Sigmoid colon (tissue), 7 donors: ENCODE data around the gene UBL4A. TPM values are rescaled to one million over a fixed set of nuclear protein-coding genes. Genes with fewer than 3 reads are reported as not detected.

Experiments used
- DNase-seq: peaks from one replicate; pipeline ENCODE4 v3.0.0-alpha.2; 2019
- H3K27ac ChIP-seq, 4 donors: fragments of 200-600 bp; sonication (generic); one replicate each; pipeline ENCODE4 v1.5.1; 2016 to 2019; ENCODE audit warnings: mild to moderate bottlenecking in 1 of 4
- H3K27me3 ChIP-seq, 3 donors: fragments of 200-600 bp; sonication (generic); one replicate each; pipeline ENCODE4 v1.5.1; 2019; ENCODE audit warnings: mild to moderate bottlenecking in 1 of 3
- H3K36me3 ChIP-seq, 4 donors: fragments of 200-600 bp; sonication (generic); one replicate each; pipeline ENCODE4 v1.5.1; 2016 to 2019
- H3K4me1 ChIP-seq, 4 donors: fragments of 200-600 bp; sonication (generic); one replicate each; pipeline ENCODE4 v1.5.1; 2017 to 2019
- H3K4me3 ChIP-seq, 4 donors: fragments of 200-600 bp; sonication (generic); one replicate each; pipeline ENCODE4 v1.5.1; 2017 to 2019; ENCODE audit warnings: mild to moderate bottlenecking in 2 of 4, moderate library complexity in 1 of 4
- H3K9me3 ChIP-seq, 4 donors: fragments of 200-600 bp in 3 of 4; sonication (generic) in 3 of 4; one replicate each; pipeline versions ENCODE4 v1.5.1 to v1.6.1; 2013 to 2019
- EP300 ChIP-seq, 4 donors: sonication (generic); formaldehyde crosslinking; IDR thresholded peaks; one replicate each; pipeline ENCODE4 v1.6.1; 2017; ENCODE audit warnings: antibody characterized with exemption in 4 of 4
- POLR2A ChIP-seq, 2 donors: fragments of 450-650 bp; IDR thresholded peaks; one replicate each; pipeline ENCODE4 v1.6.1; 2016; ENCODE audit warnings: antibody characterized with exemption in 2 of 2, mild to moderate bottlenecking in 2 of 2, moderate library complexity in 2 of 2
- POLR2AphosphoS5 ChIP-seq, 4 donors: sonication (generic); formaldehyde crosslinking; IDR thresholded peaks; one replicate each; pipeline ENCODE4 v1.6.1; 2017; ENCODE audit warnings: antibody characterized with exemption in 4 of 4
- WGBS, 2 donors: extraction: QIAGEN DNeasy Blood & Tissue Kit; methylation state at CpG; one replicate each; pipeline ENCODE4 v1.1.7; 2013; 5-methylcytosine and 5-hydroxymethylcytosine counted together
- intact Hi-C: fragments of 100-400 bp; cut with DNase I; formaldehyde crosslinking; loops from one replicate; pipeline ENCODE4 v1.15.1; 2023
- polyA plus RNA-seq, 3 donors: library from polyadenylated mRNA; stranded (reverse); fragments of 200-250 nt; gene quantifications; one replicate each; pipeline ENCODE4 v1.2.3, GENCODE V29; 2013
- total RNA-seq, 4 donors: library from RNA; depleted of rRNA; stranded (reverse); fragments of >200 nt; gene quantifications; one replicate each; pipeline ENCODE4 v1.1.0, GENCODE V29; 2016
- TF ChIP-seq, protein P1 (sequence below), 4 experiments: fragments of 450-650 bp in 3 of 4; fragments of 200-600 bp in 1 of 4; IDR thresholded peaks; one replicate each; pipeline ENCODE4 v1.5.1; 2016 to 2019; ENCODE audit warnings: antibody characterized with exemption in 4 of 4, mild to moderate bottlenecking in 3 of 4, moderate library complexity in 2 of 4
- donor health status: healthy with polysubstance abuse.
- donor health status: Bipolar disorder and iron deficiency.
- donor health status: healthy.

UBL4A gene
- total and polyA plus RNA-seq, 7 donors = 31.6 to 51.0 (median 40.2) TPM

DNA sequence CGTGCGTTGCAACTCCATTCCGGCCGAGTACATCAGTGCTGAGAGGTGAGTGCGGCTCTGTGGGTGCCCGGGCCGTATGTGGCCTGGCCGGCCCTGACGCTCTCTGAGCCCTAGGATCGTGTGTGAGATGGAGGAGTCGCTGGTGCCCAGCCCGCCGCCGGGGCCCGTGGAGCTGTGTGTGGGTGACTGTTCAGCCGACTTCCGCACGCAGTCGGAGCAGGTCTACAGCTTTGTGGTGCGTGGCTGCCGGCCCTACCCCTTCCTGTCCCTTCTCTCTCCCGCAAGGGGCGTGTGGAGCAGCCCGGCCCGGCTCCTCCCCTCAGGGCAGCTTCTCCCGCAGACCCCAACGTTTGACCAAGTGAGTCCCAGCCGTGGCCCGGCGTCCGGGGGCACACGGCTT, 20.4 kb downstream of the UBL4A start:
- no peak overlapping the region for H3K27ac ChIP-seq
- no peaks in the 10 kb centered on the region for H3K27me3 ChIP-seq
- no peak overlapping the region for H3K4me3 ChIP-seq
- intact Hi-C loops = no loop called here
- WGBS, 2 donors = 96% methylated on average over 32 of the region's 32 CpGs
- H3K9me3 ChIP-seq = no peaks in the 10 kb centered on the region
- peaks cover 0 to 42% (median 13%) of the 10 kb centered on the region in 4 donors for H3K36me3 ChIP-seq
- TF ChIP-seq POLR2AphosphoS5 (IDR thresholded peaks at IDR 0.05) = no peak
- no peak for TF ChIP-seq POLR2A (IDR thresholded peaks at IDR 0.05)
- no peak for TF ChIP-seq EP300 (IDR thresholded peaks at IDR 0.05)
- TF ChIP-seq, protein P1, sequence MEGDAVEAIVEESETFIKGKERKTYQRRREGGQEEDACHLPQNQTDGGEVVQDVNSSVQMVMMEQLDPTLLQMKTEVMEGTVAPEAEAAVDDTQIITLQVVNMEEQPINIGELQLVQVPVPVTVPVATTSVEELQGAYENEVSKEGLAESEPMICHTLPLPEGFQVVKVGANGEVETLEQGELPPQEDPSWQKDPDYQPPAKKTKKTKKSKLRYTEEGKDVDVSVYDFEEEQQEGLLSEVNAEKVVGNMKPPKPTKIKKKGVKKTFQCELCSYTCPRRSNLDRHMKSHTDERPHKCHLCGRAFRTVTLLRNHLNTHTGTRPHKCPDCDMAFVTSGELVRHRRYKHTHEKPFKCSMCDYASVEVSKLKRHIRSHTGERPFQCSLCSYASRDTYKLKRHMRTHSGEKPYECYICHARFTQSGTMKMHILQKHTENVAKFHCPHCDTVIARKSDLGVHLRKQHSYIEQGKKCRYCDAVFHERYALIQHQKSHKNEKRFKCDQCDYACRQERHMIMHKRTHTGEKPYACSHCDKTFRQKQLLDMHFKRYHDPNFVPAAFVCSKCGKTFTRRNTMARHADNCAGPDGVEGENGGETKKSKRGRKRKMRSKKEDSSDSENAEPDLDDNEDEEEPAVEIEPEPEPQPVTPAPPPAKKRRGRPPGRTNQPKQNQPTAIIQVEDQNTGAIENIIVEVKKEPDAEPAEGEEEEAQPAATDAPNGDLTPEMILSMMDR (IDR thresholded peaks at IDR 0.05) = no peak
- DNase-seq = no peak
- H3K4me1 ChIP-seq = no peaks in the 10 kb centered on the region

DNA sequence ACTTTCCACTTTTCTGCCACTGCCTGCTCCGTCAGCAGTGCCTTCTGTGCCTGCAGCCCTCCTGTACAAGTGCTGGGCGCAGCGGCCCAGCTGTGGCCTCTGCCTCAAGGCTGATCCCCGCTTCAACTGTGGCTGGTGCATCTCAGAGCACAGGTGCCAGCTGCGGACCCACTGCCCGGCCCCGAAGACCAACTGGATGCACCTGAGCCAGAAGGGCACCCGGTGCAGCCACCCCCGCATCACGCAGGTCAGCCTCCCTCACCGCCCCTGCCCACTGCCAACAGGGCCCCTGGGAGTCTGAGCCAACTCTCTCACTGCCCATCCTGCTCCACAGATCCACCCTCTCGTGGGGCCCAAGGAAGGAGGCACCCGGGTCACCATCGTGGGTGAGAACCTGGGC, 20.8 kb downstream of the UBL4A start:
- no peak overlapping the region for H3K4me3 ChIP-seq
- intact Hi-C loops = no loop called here
- TF ChIP-seq POLR2AphosphoS5 (IDR thresholded peaks at IDR 0.05) (no peak), EP300 (IDR thresholded peaks at IDR 0.05) (no peak), POLR2A (IDR thresholded peaks at IDR 0.05) (no peak)
- TF ChIP-seq, protein P1 (IDR thresholded peaks at IDR 0.05) = no peak
- no peak for DNase-seq
- H3K9me3 ChIP-seq = no peaks in the 10 kb centered on the region
- WGBS, 2 donors = 94 to 95% methylated on average over 14 of the region's 14 CpGs
- H3K27ac ChIP-seq = no peak overlapping the region
- no peaks in the 10 kb centered on the region for H3K27me3 ChIP-seq
- peaks cover 0 to 40% (median 12%) of the 10 kb centered on the region in 4 donors for H3K36me3 ChIP-seq
- no peaks in the 10 kb centered on the region for H3K4me1 ChIP-seq

DNA sequence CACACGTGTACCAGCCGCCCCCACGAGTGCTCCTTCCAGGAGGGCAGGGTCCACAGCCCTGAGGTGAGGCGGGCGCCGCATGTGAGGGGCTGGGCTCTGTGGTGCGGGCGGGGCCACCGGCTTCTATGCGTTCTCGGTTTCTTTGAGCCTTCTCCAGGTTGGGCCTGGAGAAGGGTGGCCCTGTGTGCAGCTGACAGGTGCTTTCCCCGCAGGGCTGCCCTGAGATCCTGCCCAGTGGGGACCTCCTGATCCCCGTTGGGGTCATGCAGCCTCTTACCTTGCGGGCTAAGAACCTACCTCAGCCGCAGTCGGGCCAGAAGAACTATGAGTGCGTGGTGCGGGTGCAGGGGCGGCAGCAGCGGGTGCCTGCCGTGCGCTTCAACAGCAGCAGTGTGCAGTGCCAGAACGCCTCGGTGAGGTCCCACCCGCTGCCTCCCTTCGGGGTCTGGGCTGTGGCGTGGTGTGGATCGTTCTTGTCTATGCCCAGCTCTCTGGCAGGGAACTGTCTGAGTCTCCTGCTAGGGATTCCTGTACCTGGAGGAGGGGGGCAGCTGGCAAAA, 21.5 kb downstream of the UBL4A start:
- H3K36me3 ChIP-seq = peaks cover 0 to 35% (median 12%) of the 10 kb centered on the region in 4 donors
- DNase-seq = no peak
- no peaks in the 10 kb centered on the region for H3K27me3 ChIP-seq
- WGBS, 2 donors = 93 to 94% methylated on average over 28 of the region's 28 CpGs
- H3K4me1 ChIP-seq = peaks cover 0 to 3% (median under 1%) of the 10 kb centered on the region in 4 donors
- H3K9me3 ChIP-seq = no peaks in the 10 kb centered on the region
- no peak overlapping the region for H3K4me3 ChIP-seq
- no peak overlapping the region for H3K27ac ChIP-seq
- intact Hi-C loops = no loop called here
- TF ChIP-seq EP300 (IDR thresholded peaks at IDR 0.05) = no peak
- no peak for TF ChIP-seq POLR2AphosphoS5 (IDR thresholded peaks at IDR 0.05)
- TF ChIP-seq, protein P1 (IDR thresholded peaks at IDR 0.05) = no peak
- TF ChIP-seq POLR2A (IDR thresholded peaks at IDR 0.05) = no peak

DNA sequence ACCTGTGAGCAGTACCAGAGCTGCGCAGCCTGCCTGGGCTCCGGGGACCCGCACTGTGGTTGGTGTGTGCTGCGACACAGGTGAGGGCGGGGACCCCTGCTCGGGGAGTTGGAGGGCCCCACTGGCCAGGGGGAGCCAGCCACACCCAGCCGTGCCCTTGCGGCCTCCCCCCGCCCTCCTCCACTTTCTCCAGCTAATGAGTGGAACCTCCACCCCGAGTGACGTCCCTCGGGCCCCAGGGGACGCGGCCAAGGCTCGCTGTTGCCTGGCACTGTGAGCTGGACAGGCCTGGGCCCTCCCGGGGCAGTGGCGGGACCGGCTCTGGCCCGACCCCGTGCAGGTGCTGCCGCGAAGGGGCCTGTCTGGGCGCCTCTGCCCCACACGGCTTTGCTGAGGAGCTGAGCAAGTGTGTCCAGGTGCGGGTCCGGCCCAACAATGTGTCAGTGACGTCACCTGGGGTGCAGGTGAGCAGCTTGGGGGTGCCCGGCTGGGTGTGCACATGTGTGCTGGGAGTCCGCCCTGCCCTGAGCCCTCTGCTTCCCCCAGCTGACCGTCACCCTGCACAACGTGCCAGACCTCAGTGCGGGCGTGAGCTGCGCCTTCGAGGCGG, 22.7 kb downstream of the UBL4A start:
- H3K27ac ChIP-seq = no peak overlapping the region
- WGBS, 2 donors = 92 to 93% methylated on average over 36 of the region's 36 CpGs
- H3K4me1 ChIP-seq = peaks cover 0 to 12% (median 10%) of the 10 kb centered on the region in 4 donors
- H3K4me3 ChIP-seq = no peak overlapping the region
- H3K9me3 ChIP-seq = no peaks in the 10 kb centered on the region
- DNase-seq = no peak
- intact Hi-C loops = no loop called here
- peaks cover 0 to 31% (median 8%) of the 10 kb centered on the region in 4 donors for H3K36me3 ChIP-seq
- TF ChIP-seq POLR2AphosphoS5 (IDR thresholded peaks at IDR 0.05) = no peak
- no peak for TF ChIP-seq POLR2A (IDR thresholded peaks at IDR 0.05)
- TF ChIP-seq EP300 (IDR thresholded peaks at IDR 0.05) = no peak
- TF ChIP-seq, protein P1 (IDR thresholded peaks at IDR 0.05) = no peak
- no peaks in the 10 kb centered on the region for H3K27me3 ChIP-seq
